ENCODE results near the gene PLEKHG1.

The PLEKHG1 gene

DNA sequence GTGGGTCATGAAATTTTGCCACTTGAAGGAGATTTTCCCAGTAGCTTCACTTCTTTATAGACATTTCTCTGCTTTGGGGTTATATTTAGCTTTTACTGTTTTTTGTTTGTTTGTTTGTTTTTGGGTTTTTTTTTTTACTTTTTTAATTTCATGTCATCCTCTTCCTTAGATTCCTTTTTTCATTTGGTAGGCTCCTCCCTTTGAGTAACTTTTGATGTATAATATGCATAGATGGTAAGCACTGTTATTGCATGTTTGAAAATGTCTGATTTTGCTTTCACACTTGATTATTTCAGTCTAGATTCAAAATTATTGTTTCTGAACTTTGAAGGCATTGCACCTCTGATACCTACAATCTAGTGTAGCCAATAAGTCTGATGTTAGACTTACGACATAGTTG, 37.6 kb downstream of the PLEKHG1 start:
- DNase-seq (ENCODE audit: low read depth in 2 of 2, low spot score in 1 of 2): no peak

DNA sequence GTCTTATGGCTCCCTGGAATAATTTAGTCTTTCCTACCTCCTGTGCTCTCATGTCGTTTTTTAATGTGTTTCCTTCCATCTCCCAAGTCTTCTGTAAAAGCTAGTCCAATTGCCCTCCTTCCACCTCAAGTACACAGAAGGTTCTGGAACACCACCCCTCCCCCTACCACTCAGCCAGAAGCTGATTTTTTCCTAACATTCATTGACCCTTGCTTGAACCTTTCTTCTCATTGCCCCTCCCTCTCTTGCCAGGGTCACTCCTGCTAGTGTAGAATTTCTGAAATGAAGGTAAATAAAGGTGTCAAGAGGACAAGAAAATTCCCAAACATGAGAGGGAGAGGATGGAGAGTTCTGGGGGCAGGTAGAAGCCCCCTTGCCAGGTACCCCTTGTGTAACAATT, 38.6 kb downstream of the PLEKHG1 start:
- DNase-seq (ENCODE audit: low read depth in 2 of 2, low spot score in 1 of 2): no peak

DNA sequence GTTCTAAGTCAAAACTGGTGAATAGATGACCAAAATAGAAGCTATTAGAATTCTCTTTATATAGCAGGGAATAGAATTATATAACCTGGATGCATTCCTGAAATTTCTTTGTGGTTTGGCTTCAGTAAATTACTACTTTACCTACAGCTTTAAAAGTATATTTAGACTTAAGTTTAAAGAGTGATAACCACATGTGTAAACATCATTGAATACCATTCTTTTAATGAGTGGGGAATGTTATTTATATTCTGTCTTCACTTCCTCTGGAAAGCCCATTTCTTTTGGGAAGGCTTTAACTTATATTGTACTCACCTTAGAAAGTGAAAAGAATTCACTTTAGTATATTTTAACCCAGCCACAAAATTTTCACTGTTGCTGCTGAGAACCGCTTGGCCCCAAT, 39.1 kb downstream of the PLEKHG1 start:
- no peak for DNase-seq (ENCODE audit: low read depth in 2 of 2, low spot score in 1 of 2)

DNA sequence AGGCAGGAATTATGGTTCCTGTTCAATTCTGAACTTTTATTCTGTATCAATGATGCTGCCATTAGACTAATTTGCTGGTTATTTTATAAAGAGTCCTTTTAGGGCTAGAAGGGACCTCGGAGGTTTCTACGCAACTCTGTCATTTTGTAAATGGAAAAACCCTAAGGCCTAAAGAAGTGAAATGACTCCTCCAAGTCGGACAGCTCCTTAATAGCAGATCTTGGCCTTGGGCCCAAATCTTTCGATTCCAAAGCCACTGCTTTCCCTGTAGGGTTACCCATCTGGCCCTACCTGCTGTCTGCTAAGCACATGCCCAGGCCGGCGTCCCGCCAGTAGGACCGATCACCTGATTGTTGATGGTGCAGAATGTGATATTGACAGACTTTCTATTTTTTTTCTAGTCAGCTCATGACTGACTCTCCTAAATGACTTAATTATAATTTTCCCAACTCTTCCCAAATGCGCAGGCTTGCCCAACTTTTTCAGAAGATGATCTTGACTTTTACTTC, 40.2 kb downstream of the PLEKHG1 start:
- no peak for DNase-seq (ENCODE audit: low read depth in 2 of 2, low spot score in 1 of 2)

DNA sequence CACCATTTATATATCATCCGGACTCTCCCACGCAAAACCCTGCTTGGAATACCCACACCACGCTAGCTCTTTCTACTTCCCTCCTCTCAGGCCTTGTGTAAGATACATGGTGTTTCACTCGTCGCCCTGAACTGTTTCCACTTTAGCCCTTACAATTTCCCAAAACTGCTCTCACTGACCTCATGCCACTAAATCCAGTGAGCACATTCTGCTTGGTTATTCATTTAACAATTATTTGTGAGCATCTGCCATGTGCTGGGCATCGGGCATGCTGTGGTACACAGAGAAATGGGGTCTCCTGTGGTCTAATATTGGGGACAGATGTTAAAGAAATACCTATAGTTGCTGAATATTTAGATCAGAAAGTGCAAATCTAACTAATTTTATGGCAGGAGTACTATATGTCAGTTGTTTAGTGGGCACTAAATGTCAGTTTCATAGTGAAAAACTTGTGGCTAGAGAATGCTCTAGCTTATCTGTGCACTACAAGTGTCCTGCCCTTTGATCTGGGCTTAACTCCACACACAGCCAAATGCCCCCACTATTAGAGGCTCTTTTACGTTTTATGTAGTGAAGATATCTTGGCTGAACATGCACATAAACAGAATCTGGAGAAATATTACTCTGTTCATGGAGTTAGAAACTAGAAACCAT, 41.0 kb downstream of the PLEKHG1 start:
- no peak for DNase-seq (ENCODE audit: low read depth in 2 of 2, low spot score in 1 of 2)

DNA sequence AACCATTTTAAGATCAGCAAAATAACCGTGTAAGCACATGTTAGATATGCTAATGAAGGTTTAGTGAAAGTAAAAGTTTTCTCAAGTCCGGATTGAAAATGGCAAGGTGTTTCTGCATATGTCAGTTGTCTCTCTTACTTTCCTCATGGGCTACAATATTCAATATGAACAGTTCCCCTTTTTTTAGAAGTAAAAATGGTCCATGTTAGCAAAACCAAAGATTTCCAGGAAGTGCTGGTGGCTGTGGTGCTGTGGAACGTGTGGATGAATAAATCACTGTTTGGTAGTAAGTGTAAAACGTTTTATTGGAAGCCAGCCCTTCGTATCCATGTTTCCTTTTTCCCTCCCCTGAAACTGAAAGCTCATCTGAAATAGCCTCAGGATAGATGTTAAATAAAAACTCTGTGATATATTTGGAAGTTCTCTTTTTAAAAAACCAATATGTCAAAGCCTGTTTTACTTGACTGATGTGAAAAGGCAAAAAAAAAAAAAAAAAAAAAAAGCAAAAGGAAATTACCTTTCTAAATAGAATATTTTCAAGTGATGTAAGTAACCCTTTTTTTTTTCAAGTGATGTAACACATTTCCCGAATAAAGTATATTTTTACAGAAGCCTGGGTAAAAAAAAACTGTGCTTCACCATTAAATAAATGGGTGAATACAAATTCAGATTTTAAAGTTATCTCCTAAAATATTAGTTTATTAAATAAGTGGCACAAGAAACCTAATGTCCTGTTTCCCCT, 41.9 kb downstream of the PLEKHG1 start:
- no peak for DNase-seq (ENCODE audit: low read depth in 2 of 2, low spot score in 1 of 2)

DNA sequence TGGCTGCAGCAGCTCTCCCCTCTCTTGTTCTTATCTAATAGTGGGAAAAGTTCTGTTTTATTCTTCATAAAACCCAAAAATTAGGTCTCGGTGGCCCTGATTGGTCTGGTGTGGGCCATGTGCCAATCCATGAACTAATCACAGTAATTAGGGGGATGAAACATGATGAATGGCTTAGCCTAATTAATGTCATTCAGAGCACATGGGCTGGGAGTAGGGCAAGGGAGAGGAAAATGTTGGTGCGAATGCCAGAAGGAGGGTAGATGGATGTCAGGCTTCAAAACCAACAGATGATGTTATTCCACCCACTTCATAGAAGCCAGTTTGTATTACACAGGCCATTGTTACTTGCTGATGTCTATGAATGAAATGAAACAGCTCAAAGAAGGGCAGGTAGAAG, 46.5 kb downstream of the PLEKHG1 start:
- DNase-seq (ENCODE audit: low read depth in 2 of 2, low spot score in 1 of 2): no peak

DNA sequence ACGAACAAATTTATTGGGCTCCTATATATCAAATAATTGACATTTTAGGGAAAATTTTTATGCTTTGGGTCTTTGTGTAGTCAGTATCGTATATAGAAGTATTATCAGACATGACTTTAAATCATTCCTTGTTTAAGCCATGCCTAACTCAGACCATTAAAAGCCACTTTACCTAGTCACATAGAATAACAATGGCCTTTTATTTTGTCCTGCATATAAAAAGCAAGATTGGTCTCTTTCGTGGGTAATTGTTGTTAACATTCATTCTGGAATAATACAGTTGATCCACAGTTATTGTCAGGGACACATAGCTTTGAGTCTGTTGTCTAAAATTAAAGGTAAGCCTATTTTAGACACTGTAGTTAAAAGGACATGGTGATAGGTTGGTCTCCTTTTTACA, 47.4 kb downstream of the PLEKHG1 start:
- DNase-seq (ENCODE audit: low read depth in 2 of 2, low spot score in 1 of 2): no peak

Data from stimulated activated CD8-positive, alpha-beta memory T cell treated with anti-CD3 and anti-CD28 coated beads, Interleukin-4, amount 100 ng/mL, for 4 hours (primary cell).